LNCAP (cell line): ENCODE measurements around the gene ARID1B.

Experiments used
- TF ChIP-seq, protein P1 (sequence below): fragments of 450-650 bp; IDR thresholded peaks from 2 replicates; pipeline ENCODE4 v1.5.1; 2017; ENCODE audit warnings: mild to moderate bottlenecking

The ARID1B gene

DNA sequence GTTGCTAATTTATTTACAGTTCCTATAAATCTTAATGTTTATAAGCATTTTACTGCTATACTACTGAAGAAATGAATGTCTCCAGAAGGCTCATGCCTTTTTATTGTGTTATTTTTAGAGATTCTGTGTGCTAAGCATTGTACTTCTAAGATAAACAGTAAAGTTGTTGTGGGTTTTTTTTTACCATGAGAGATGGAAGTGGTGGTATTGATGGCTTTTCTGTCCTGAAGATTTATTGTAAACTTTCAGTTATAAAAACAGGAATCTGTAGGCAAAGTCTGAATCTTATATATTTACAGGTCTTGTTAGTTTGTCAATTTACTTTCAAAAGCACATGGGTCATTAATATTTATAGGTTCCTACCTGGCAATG is 299.3 kb downstream of the ARID1B start:
- TF ChIP-seq, protein P1, sequence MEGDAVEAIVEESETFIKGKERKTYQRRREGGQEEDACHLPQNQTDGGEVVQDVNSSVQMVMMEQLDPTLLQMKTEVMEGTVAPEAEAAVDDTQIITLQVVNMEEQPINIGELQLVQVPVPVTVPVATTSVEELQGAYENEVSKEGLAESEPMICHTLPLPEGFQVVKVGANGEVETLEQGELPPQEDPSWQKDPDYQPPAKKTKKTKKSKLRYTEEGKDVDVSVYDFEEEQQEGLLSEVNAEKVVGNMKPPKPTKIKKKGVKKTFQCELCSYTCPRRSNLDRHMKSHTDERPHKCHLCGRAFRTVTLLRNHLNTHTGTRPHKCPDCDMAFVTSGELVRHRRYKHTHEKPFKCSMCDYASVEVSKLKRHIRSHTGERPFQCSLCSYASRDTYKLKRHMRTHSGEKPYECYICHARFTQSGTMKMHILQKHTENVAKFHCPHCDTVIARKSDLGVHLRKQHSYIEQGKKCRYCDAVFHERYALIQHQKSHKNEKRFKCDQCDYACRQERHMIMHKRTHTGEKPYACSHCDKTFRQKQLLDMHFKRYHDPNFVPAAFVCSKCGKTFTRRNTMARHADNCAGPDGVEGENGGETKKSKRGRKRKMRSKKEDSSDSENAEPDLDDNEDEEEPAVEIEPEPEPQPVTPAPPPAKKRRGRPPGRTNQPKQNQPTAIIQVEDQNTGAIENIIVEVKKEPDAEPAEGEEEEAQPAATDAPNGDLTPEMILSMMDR = no peak

DNA sequence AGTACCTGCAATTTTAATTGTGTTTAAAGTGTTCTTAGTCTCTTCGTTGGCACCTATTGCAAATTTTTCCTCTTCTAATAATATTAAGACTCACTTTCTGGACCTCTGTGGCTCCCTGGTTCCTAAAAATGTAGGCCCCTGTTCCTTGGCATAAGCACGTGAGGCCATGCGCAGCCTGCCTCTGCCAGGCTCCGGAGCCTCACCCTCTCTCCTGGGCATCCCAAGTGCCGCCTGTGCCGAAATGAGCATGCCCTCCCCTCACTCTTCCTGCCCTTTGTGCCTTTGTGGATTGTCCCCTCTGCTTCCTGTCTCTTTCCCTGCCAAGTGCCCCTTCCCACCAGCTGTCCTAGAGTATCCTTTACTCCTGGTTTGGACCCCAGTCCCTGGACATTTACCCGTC is 300.1 kb downstream of the ARID1B start:
- TF ChIP-seq, protein P1 = no peak

GRCh38 chr6:157078326-157078725 is 301.1 kb downstream of the ARID1B start:
- TF ChIP-seq, protein P1 = no peak

- TF ChIP-seq, protein P1 = no peak
These were observed 302.1 kb downstream of the ARID1B start for GRCh38 chr6:157079277-157079676.

DNA sequence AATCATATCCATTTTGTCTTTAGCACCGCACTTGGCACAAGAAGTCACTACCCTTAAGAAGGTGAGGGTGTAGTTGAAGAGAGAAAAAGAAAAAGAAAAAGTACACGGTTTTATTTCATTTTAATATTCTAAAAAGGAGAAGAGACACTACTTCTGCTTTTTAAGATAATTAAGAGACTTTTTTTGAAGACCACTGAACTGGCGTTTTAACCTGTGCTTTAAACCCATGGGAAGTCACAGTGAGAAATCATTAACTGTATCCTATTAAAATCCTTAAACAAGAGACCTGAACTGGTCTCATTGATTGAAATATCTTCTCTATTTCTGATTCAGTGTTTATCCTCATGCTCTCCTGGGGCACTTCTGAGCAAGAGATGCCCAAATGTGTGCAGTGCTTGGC is 302.6 kb downstream of the ARID1B start:
- TF ChIP-seq, protein P1 = no peak

DNA sequence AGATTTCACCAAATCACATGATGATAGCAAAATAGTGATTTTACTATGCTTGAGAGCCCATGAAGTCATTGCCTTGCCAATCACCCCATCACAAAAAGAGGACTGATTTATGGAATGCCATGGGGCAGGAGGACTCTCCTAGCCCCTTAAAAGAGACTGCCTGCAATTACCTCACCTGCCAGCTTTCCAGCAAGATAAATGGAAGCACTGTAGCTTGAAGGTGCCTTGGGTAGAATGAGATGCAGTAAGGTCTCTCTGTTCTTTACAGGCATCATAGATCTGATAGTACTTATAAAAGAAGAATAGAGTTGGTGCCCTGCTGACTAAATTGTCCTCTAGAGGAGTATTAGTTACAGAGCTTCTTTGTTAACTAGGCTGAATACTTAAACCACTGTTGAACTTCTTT is 303.8 kb downstream of the ARID1B start:
- TF ChIP-seq, protein P1 = no peak

DNA sequence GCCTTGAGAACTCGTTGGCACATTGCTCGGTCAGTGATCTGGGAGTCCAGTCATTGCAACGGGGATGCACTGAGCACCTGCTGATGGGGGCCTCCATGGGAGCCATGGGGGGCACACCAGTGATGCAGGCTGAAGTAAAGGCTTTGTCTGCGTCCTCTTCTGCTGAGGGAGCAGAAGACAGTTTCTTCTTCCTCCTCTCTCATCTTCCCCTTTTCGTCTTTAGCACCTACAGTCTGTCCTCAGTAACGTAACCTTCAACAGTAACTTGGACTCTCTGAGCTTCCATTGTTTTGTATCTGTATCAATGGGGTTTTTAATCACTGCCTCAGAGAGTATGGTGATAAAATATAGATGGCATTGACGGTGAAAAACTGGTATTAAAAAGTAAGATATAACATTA is 306.2 kb downstream of the ARID1B start:
- TF ChIP-seq, protein P1 = no peak

DNA sequence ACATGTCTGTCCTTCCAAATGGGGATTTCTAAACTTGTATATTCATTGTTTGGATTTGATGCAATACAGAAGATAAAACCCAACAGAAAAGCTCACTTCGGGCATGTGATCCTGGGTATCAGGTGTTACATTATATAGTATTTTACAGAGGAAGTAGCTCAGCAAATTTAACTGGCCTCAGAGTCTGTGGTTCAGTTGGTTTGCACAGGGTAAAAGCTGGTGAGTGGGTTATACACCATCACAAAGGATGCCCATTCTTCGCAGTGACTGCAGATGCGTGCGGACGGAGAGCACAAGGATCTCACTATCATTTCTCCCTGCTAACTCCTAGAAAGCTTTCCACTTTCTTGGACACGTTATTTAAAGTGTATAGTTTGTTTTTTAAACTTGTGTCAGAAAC is 309.5 kb downstream of the ARID1B start:
- TF ChIP-seq, protein P1 = no peak
